ENCODE data around the gene PDPN. TPM values are rescaled to one million over a fixed set of nuclear protein-coding genes. Genes with fewer than 3 reads are reported as not detected.

PDPN gene
- total RNA-seq, 1 experiment from 2014 or later, result not detected

DNA sequence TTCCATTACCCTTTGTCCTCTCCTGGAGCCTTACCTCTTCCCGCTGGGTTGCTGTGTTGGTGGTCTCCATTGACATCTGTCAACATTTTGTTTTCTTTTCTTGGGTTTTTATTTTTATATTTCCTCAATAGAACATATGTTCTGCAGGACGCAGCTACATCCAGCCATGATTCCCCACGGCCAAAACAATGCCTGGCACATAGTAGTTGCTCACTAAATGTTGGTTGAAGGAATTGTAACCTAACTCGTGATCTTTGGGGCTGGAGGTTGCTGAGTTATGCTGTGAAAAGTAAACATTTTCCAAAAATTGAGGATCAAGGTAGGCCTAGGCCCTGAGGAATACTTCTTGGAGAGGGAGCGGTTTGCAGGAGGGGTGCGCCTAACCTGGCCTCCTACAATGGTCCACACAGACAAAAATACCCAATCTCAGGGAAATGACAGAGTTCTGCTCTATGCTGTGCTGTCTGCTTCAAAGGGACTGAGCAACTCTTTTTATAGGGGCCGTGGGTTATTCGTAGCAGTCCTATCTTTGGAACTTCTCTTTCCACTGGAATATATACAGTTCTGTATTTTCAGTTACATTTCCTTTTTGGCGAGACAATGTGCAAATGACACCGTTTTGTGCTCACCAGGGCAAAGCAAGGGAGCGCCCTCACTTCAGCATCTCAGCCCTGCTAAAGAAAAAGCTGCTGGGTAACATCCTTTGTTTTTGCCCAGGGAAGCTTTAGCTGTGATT lies 1.4 kb downstream of the PDPN start (continued):
- TF ChIP-seq, protein P1, sequence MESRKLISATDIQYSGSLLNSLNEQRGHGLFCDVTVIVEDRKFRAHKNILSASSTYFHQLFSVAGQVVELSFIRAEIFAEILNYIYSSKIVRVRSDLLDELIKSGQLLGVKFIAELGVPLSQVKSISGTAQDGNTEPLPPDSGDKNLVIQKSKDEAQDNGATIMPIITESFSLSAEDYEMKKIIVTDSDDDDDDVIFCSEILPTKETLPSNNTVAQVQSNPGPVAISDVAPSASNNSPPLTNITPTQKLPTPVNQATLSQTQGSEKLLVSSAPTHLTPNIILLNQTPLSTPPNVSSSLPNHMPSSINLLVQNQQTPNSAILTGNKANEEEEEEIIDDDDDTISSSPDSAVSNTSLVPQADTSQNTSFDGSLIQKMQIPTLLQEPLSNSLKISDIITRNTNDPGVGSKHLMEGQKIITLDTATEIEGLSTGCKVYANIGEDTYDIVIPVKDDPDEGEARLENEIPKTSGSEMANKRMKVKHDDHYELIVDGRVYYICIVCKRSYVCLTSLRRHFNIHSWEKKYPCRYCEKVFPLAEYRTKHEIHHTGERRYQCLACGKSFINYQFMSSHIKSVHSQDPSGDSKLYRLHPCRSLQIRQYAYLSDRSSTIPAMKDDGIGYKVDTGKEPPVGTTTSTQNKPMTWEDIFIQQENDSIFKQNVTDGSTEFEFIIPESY (IDR thresholded peaks at IDR 0.05; ENCODE audit: extremely low read depth, insufficient replicate concordance, low read length), result no peak
- no peak for TF ChIP-seq ZNF274 (IDR thresholded peaks at IDR 0.05; ENCODE audit: low read depth, low read length)
- TF ChIP-seq EZH2 (IDR thresholded peaks at IDR 0.05), result no peak
- TF ChIP-seq SRF (IDR thresholded peaks at IDR 0.05; ENCODE audit: low read depth), result no peak
- no peak for TF ChIP-seq TCF7L2 (IDR thresholded peaks at IDR 0.05; ENCODE audit: borderline replicate concordance, extremely low read depth, insufficient read depth, insufficient read length)
- no peak for TF ChIP-seq CEBPB (IDR thresholded peaks at IDR 0.05; ENCODE audit: low read depth)
- TF ChIP-seq ZFX (IDR thresholded peaks at IDR 0.05), result no peak
- no peak for TF ChIP-seq JUND (IDR thresholded peaks at IDR 0.05)
- no peak for TF ChIP-seq SP1 (IDR thresholded peaks at IDR 0.05; ENCODE audit: low read depth)

DNA sequence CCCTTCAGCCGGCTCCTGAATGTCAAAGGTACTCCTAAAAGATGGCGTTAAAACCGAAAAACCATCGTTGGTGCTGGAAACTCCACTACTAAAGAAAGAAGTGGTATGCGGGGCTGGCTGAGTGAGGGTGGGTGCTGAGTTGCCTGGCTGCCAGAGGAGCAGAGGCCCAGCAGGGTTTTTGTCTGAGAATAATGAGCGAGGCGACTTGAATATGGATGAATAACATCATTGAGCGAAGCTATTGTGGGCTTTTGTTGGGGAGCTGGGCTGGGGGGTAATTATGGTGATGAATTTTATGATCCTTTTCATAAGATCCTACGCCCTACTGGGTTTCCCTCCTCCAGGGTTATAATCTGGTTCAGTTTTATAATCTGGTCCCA lies 2.0 kb downstream of the PDPN start:
- ChIA-PET CTCF (no interaction called here), POLR2A (no interaction called here)
- DNase-seq (ENCODE audit: low read depth, low spot score), result no peak

More for the DNA sequence above, 2.0 kb downstream of the PDPN start:
- ATAC-seq, result no peak
- no peak overlapping the region for H3K4me2 ChIP-seq (ENCODE audit: low read length)
- H3K79me2 ChIP-seq (ENCODE audit: insufficient read depth, low read length), result no peaks in the 10 kb centered on the region
- no peaks in the 10 kb centered on the region for H3K4me1 ChIP-seq (ENCODE audit: control insufficient read depth in 1 of 2, insufficient read depth in 2 of 2, low read length in 2 of 2)
- intact Hi-C loops (cut with micrococcal nuclease), result no loop called here
- BruUV-seq (replicated peaks), result no TSS peak
- no peaks in the 10 kb centered on the region for H3K9me2 ChIP-seq (ENCODE audit: insufficient read depth)
- H3K27me3 ChIP-seq (ENCODE audit: insufficient read depth, low read length), result 0 out of 2 replicates have a peak, but pooled peaks cover 6% of the 10 kb centered on the region
- no peaks in the 10 kb centered on the region for H4K20me1 ChIP-seq (ENCODE audit: insufficient read depth)
- no peak for TF ChIP-seq POLR2A (IDR thresholded peaks at IDR 0.05; ENCODE audit: borderline replicate concordance, extremely low read depth, insufficient read depth, insufficient read length)
- no peak for TF ChIP-seq ELF1 (IDR thresholded peaks at IDR 0.05; ENCODE audit: borderline replicate concordance, low read depth)
- TF ChIP-seq, protein P2, sequence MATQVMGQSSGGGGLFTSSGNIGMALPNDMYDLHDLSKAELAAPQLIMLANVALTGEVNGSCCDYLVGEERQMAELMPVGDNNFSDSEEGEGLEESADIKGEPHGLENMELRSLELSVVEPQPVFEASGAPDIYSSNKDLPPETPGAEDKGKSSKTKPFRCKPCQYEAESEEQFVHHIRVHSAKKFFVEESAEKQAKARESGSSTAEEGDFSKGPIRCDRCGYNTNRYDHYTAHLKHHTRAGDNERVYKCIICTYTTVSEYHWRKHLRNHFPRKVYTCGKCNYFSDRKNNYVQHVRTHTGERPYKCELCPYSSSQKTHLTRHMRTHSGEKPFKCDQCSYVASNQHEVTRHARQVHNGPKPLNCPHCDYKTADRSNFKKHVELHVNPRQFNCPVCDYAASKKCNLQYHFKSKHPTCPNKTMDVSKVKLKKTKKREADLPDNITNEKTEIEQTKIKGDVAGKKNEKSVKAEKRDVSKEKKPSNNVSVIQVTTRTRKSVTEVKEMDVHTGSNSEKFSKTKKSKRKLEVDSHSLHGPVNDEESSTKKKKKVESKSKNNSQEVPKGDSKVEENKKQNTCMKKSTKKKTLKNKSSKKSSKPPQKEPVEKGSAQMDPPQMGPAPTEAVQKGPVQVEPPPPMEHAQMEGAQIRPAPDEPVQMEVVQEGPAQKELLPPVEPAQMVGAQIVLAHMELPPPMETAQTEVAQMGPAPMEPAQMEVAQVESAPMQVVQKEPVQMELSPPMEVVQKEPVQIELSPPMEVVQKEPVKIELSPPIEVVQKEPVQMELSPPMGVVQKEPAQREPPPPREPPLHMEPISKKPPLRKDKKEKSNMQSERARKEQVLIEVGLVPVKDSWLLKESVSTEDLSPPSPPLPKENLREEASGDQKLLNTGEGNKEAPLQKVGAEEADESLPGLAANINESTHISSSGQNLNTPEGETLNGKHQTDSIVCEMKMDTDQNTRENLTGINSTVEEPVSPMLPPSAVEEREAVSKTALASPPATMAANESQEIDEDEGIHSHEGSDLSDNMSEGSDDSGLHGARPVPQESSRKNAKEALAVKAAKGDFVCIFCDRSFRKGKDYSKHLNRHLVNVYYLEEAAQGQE (IDR thresholded peaks at IDR 0.05; ENCODE audit: low read depth), result no peak
- no peak for TF ChIP-seq FOSL1 (IDR thresholded peaks at IDR 0.05; ENCODE audit: low read depth)
- H3K4me3 ChIP-seq (replicated peaks in 1 of 2; ENCODE audit: low read depth in 1 of 2, low read length in 2 of 2), result no peak overlapping the region
- H3K27ac ChIP-seq (ENCODE audit: low read depth, low read length), result no peak overlapping the region
- H3K9ac ChIP-seq (ENCODE audit: low read length), result no peak overlapping the region
- RAD21 ChIA-PET (ENCODE audit: low non-redundant PET in 1 of 2, low total read pairs in 2 of 2, uncharacterized antibody in 2 of 2, unreplicated experiment in 2 of 2), result no interaction called here
- no peaks in the 10 kb centered on the region for H3K36me3 ChIP-seq (ENCODE audit: control insufficient read depth in 1 of 2, insufficient read depth in 2 of 2, low read length in 2 of 2)
- H3K9me3 ChIP-seq (ENCODE audit: control insufficient read depth in 1 of 2, insufficient read depth in 1 of 2, low read depth in 1 of 2, low read length in 2 of 2), result no peaks in the 10 kb centered on the region
- H2AFZ ChIP-seq (ENCODE audit: low read depth, low read length, poor library complexity, severe bottlenecking), result no peak overlapping the region

All from HCT116 (cell line).